HG03060 (cell line): ENCODE results near the gene CSH2.
A peak's percentile ranks its signal among the peaks of the same experiment; 100 is the strongest.

Source experiments
- ATAC-seq: cut with Tn5 transposase; IDR thresholded peaks from one replicate; pipeline ENCODE4 v1.9.1; 2021; ENCODE audit warnings: low read depth, moderate number of reproducible peaks; ENCODE audit not compliant: unreplicated experiment

The CSH2 gene

GRCh38 chr17:63837962-63838600, 35.4 kb downstream of the CSH2 start:
- no peak for ATAC-seq

- ATAC-seq: no peak
Measured at GRCh38 chr17:63837480-63837879, 36.0 kb downstream of the CSH2 start.

- no peak for ATAC-seq
Measured at GRCh38 chr17:63836811-63837210, 36.7 kb downstream of the CSH2 start.

- no peak for ATAC-seq
Measured at GRCh38 chr17:63835167-63835720, 38.2 kb downstream of the CSH2 start.

- peak; percentile 54 for ATAC-seq
Measured at GRCh38 chr17:63834431-63835166, 38.9 kb downstream of the CSH2 start.

- no peak for ATAC-seq
Measured at GRCh38 chr17:63833741-63834373, 39.6 kb downstream of the CSH2 start.

GRCh38 chr17:63833026-63833740, 40.3 kb downstream of the CSH2 start:
- ATAC-seq: no peak

GRCh38 chr17:63832455-63832854, 41.0 kb downstream of the CSH2 start:
- no peak for ATAC-seq

GRCh38 chr17:63832014-63832413, 41.5 kb downstream of the CSH2 start:
- ATAC-seq: no peak

GRCh38 chr17:63831505-63831904, 42.0 kb downstream of the CSH2 start:
- no peak for ATAC-seq

GRCh38 chr17:63830904-63831491, 42.5 kb downstream of the CSH2 start:
- no peak for ATAC-seq

GRCh38 chr17:63830278-63830677, 43.2 kb downstream of the CSH2 start:
- no peak for ATAC-seq

GRCh38 chr17:63828936-63829335, 44.5 kb downstream of the CSH2 start:
- no peak for ATAC-seq

GRCh38 chr17:63827801-63828221, 45.7 kb downstream of the CSH2 start:
- no peak for ATAC-seq

GRCh38 chr17:63827002-63827800, 46.3 kb downstream of the CSH2 start, which contains the start of the genes FTSJ3 and PSMC5:
TSS of gene FTSJ3 (minus strand) at chr17:63827663. CDS start at chr17:63826902, 761 bp downstream.
TSS of gene PSMC5 (plus strand) at chr17:63827431. CDS start at chr17:63827491, 60 bp downstream.
- ATAC-seq: peak; percentile 61

GRCh38 chr17:63826468-63827001, 46.9 kb downstream of the CSH2 start:
- no peak for ATAC-seq

- ATAC-seq: no peak
Measured at GRCh38 chr17:63824362-63824761, 49.1 kb downstream of the CSH2 start.

- ATAC-seq: no peak
Measured at GRCh38 chr17:63823659-63824331, 49.7 kb downstream of the CSH2 start.

GRCh38 chr17:63822537-63822936, 50.9 kb downstream of the CSH2 start:
- ATAC-seq: no peak
